Loucy (cell line): Measurements from ENCODE around the gene GRIPAP1.

Experiments used
- H2AFZ ChIP-seq: fragments of 200-600 bp; sonication (generic); 2 replicates; pipeline ENCODE4 v1.6.0; 2016; ENCODE audit warnings: antibody characterized with exemption, mild to moderate bottlenecking, low read length, moderate library complexity
- H3F3A ChIP-seq: fragments of 200-600 bp; 2 replicates; pipeline ENCODE4 v1.6.0; 2016; ENCODE audit warnings: antibody characterized with exemption, low read depth, mild to moderate bottlenecking
- H3K27me3 ChIP-seq: fragments of 200-600 bp; sonication (generic); 2 replicates; pipeline ENCODE4 v1.6.1; 2014; ENCODE audit warnings: low read length, mild to moderate bottlenecking; ENCODE audit not compliant: insufficient read depth, poor library complexity, severe bottlenecking
- H3K36me3 ChIP-seq: fragments of 200-600 bp; sonication (generic); 2 replicates; pipeline ENCODE4 v1.6.1; 2016; ENCODE audit warnings: low read length; ENCODE audit not compliant: insufficient read depth
- H3K4me1 ChIP-seq: fragments of 200-600 bp; sonication (generic); 2 replicates; pipeline ENCODE4 v1.5.1; 2014; ENCODE audit warnings: low read length, mild to moderate bottlenecking; ENCODE audit not compliant: insufficient read depth, poor library complexity, severe bottlenecking
- H3K4me2 ChIP-seq: fragments of 200-600 bp; sonication (generic); 2 replicates; pipeline ENCODE4 v1.6.0; 2014; ENCODE audit warnings: antibody characterized with exemption, low read length, low read depth, mild to moderate bottlenecking; ENCODE audit not compliant: poor library complexity, severe bottlenecking
- H3K4me3 ChIP-seq: fragments of 200-600 bp; sonication (generic); 2 replicates; pipeline ENCODE4 v1.5.1; 2014; ENCODE audit warnings: low read length, mild to moderate bottlenecking, mixed read lengths; ENCODE audit not compliant: poor library complexity, severe bottlenecking
- H3K79me2 ChIP-seq: fragments of 200-600 bp; sonication (generic); 2 replicates; pipeline ENCODE4 v1.6.1; 2014; ENCODE audit warnings: low read length; ENCODE audit not compliant: insufficient read depth
- H3K9ac ChIP-seq: fragments of 200-600 bp; sonication (generic); 2 replicates; pipeline ENCODE4 v1.6.0; 2014; ENCODE audit warnings: mild to moderate bottlenecking, low read depth, low read length, moderate library complexity; ENCODE audit not compliant: poor library complexity, severe bottlenecking
- H3K9me2 ChIP-seq: fragments of 200-600 bp; sonication (generic); replicated peaks from 2 replicates; pipeline ENCODE4 v1.6.1; 2016; ENCODE audit warnings: low read depth, low read length, mixed read lengths
- H3K9me3 ChIP-seq: fragments of 200-600 bp; sonication (generic); 2 replicates; pipeline ENCODE4 v1.6.1; 2014; ENCODE audit warnings: mild to moderate bottlenecking, antibody characterized with exemption, low read length, low read depth; ENCODE audit not compliant: insufficient read depth
- H4K20me1 ChIP-seq: fragments of 200-600 bp; sonication (generic); 2 replicates; pipeline ENCODE4 v1.6.0; 2014; ENCODE audit warnings: antibody characterized with exemption, low read length, mild to moderate bottlenecking; ENCODE audit not compliant: insufficient read depth, poor library complexity, severe bottlenecking
- EZH2phosphoT487 ChIP-seq: fragments of 200-600 bp; IDR thresholded peaks from 2 replicates; pipeline ENCODE4 v1.6.1; 2018; ENCODE audit warnings: antibody characterized with exemption, mild to moderate bottlenecking, moderate library complexity, borderline replicate concordance
- TF ChIP-seq, protein P1 (sequence below): fragments of 200-600 bp; sonication (generic); conservative IDR thresholded peaks from 2 replicates; pipeline ENCODE4 v1.5.1; 2014; ENCODE audit warnings: mild to moderate bottlenecking, antibody characterized with exemption, low read length

GRIPAP1 gene

DNA sequence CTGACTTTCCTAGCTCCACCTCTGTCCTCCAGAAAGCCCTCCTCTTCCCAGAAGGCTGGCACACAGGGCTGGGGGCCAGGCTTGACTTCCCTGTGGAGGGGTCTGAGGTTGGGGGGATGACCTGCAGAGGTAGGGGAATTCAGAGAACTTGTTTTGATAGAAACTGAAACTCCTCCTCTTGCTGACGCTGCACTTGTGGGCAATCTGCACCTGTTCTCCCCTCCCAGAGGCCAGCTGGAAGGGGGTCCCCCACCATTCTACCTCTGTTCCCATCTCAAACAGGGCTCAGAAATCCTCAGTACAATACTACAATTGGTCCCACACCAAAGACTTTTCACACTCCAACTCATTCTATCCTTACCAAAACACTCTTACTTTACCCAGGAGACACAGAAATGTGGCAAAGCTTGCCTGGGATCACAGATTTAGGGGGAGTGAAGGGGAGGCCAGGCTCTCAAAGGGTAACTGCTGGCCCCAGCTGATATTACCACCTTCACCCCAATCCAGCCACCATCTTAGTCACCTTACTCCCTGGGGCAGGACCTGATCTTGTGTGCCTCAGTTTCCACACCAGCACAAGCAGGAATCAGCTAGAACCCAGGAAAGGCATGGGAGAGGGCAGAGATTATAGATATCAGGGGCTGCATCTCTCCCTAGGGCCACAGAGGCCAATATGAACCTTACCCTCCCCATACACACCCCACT is 63.2 kb downstream of the GRIPAP1 start:
- peaks cover 5% of the 10 kb centered on the region for H4K20me1 ChIP-seq
- H3F3A ChIP-seq, result no peaks in the 10 kb centered on the region
- no peak for TF ChIP-seq EZH2phosphoT487
- TF ChIP-seq, protein P1, sequence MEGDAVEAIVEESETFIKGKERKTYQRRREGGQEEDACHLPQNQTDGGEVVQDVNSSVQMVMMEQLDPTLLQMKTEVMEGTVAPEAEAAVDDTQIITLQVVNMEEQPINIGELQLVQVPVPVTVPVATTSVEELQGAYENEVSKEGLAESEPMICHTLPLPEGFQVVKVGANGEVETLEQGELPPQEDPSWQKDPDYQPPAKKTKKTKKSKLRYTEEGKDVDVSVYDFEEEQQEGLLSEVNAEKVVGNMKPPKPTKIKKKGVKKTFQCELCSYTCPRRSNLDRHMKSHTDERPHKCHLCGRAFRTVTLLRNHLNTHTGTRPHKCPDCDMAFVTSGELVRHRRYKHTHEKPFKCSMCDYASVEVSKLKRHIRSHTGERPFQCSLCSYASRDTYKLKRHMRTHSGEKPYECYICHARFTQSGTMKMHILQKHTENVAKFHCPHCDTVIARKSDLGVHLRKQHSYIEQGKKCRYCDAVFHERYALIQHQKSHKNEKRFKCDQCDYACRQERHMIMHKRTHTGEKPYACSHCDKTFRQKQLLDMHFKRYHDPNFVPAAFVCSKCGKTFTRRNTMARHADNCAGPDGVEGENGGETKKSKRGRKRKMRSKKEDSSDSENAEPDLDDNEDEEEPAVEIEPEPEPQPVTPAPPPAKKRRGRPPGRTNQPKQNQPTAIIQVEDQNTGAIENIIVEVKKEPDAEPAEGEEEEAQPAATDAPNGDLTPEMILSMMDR, result no peak
- no peaks in the 10 kb centered on the region for H3K9me3 ChIP-seq
- H3K4me1 ChIP-seq, result peaks cover 5% of the 10 kb centered on the region
- no peak overlapping the region for H3K4me3 ChIP-seq
- no peaks in the 10 kb centered on the region for H3K27me3 ChIP-seq
- H3K79me2 ChIP-seq, result peaks cover 29% of the 10 kb centered on the region; the same call in 1 of the 2 replicates
- H2AFZ ChIP-seq, result no peak overlapping the region
- H3K9me2 ChIP-seq, result no peaks in the 10 kb centered on the region
- H3K9ac ChIP-seq, result no peak overlapping the region
- no peak overlapping the region for H3K4me2 ChIP-seq
- H3K36me3 ChIP-seq, result peaks cover 46% of the 10 kb centered on the region; the same call in 1 of the 2 replicates

DNA sequence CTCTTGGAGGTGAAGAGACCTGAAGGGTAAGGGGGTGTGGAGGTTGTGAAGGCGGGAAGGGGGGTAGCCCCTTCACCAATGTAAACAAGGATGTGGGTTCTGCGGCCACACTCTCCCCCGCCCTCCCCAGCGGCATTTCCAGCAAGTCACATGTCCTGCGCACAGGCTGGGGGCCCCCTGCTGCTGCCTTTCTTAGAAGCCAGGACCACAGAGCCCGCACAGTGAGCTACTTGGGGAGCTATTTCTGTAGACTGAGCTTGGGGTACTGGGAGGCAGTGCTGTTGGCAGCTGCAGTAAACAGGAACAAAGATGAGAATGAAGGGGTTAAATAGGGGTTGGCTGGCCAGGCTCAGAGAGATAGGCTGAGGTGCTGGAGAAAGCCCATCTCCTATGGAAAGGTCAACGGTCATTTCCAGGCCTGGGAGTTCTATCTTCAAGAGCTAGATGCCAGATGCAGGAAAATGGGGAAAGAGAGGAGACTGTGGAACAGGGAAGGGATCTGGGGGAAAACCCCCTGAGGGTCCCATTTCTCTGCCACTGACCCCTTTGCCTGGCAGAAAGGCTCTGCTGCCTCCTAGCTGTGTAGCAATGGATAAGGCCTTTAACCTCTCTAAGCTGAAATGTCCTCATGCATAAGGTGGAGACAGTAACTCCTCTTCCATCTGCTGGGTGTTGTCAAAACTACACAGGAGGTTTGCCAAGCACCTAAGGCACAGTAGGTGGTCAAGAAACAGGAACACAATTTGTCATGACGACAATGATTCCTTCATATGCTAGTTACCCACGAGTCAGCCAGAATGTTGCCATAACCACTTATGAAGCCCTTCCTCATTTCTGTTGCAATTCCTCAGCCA is 64.8 kb downstream of the GRIPAP1 start:
- Histone ChIP-seq H3K36me3 (peaks cover 42% of the 10 kb centered on the region; the same call in 1 of the 2 replicates), H3K9ac (no peak overlapping the region)
- TF ChIP-seq, protein P1, result peak; percentile 24; the same call in 1 of the 2 replicates
- no peak for TF ChIP-seq EZH2phosphoT487

DNA sequence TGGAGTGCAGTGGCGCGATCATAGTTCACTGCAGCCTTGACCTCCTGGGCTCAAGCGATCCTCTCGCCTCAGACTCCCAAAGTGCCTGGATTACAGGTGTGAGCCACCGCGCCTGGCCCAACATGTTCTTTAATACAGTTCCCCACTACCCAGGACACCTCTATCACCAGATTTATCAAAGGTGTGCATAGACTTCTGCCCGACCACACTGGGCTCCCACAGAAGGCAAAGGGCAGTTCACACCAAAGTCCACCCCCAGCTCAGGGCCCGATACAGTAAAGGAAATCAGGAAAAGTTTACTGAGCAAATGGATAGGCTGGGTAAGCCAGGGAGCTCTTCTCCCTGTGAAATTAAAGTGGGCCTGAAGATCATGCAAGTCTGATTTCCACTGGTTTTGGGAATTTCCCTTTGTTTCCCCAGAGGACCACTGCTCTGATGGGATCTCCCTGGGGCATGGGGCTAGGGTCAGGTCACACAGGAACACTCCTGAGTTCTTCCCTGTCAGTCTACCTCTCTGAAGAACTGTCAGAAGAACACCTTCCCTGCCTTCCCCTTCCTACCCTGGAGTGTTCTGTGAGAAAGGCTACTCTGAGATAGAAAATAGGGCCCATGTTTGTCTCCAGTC is 65.5 kb downstream of the GRIPAP1 start:
- no peaks in the 10 kb centered on the region for H3F3A ChIP-seq
- H3K36me3 ChIP-seq, result peaks cover 40% of the 10 kb centered on the region; the same call in 1 of the 2 replicates
- H4K20me1 ChIP-seq, result peaks cover 5% of the 10 kb centered on the region
- H3K79me2 ChIP-seq, result peaks cover 22% of the 10 kb centered on the region; the same call in 1 of the 2 replicates
- H3K27me3 ChIP-seq, result no peaks in the 10 kb centered on the region
- TF ChIP-seq EZH2phosphoT487, result no peak
- TF ChIP-seq, protein P1, result no peak
- H3K4me3 ChIP-seq, result no peak overlapping the region
- no peaks in the 10 kb centered on the region for H3K9me2 ChIP-seq
- H3K9ac ChIP-seq, result no peak overlapping the region
- no peaks in the 10 kb centered on the region for H3K9me3 ChIP-seq
- peaks cover 5% of the 10 kb centered on the region for H3K4me1 ChIP-seq
- H3K4me2 ChIP-seq, result peak overlapping the region; percentile 46
- no peak overlapping the region for H2AFZ ChIP-seq

More for the DNA sequence above, 64.8 kb downstream of the GRIPAP1 start:
- Histone ChIP-seq H3K9me2 (no peaks in the 10 kb centered on the region), H3K4me2 (peak overlapping the region; percentile 46), H3K27me3 (no peaks in the 10 kb centered on the region), H3K4me3 (peak overlapping the region; percentile 17), H3F3A (no peaks in the 10 kb centered on the region), H3K9me3 (no peaks in the 10 kb centered on the region), H2AFZ (no peak overlapping the region), H4K20me1 (peaks cover 5% of the 10 kb centered on the region), H3K79me2 (peaks cover 25% of the 10 kb centered on the region; the same call in 1 of the 2 replicates), H3K4me1 (peaks cover 5% of the 10 kb centered on the region)
